NB4 (cell line): ENCODE results near the gene ATG4C.
"Not testable (repeated sequence)": the region's sequence is repeated elsewhere in the genome, so short reads cannot be mapped to it uniquely, and the experiment has no call there.

ENCODE experiments used
- DNase-seq: peaks from one replicate; pipeline ENCODE4 v3.0.0; 2010; ENCODE audit warnings: low read depth
- H3K4me3 ChIP-seq: one replicate; pipeline ENCODE4 v1.5.1; 2011; ENCODE audit warnings: mild to moderate bottlenecking, low read depth, low read length, moderate library complexity
- CTCF ChIP-seq: IDR thresholded peaks from one replicate; pipeline ENCODE4 v1.5.1; 2012; ENCODE audit warnings: low read depth, low read length
- MYC ChIP-seq: IDR thresholded peaks from 2 replicates; pipeline ENCODE4 v1.6.1; 2011; ENCODE audit warnings: low read depth, low read length
- POLR2A ChIP-seq: IDR thresholded peaks from 2 replicates; pipeline ENCODE4 v1.6.1; 2011; ENCODE audit warnings: mild to moderate bottlenecking; ENCODE audit not compliant: insufficient read length; ENCODE audit errors: extremely low read depth
- TF ChIP-seq, protein P1 (sequence below): IDR thresholded peaks from 2 replicates; pipeline ENCODE4 v1.6.1; 2011; ENCODE audit warnings: low read depth, low read length

The ATG4C gene, protein sequence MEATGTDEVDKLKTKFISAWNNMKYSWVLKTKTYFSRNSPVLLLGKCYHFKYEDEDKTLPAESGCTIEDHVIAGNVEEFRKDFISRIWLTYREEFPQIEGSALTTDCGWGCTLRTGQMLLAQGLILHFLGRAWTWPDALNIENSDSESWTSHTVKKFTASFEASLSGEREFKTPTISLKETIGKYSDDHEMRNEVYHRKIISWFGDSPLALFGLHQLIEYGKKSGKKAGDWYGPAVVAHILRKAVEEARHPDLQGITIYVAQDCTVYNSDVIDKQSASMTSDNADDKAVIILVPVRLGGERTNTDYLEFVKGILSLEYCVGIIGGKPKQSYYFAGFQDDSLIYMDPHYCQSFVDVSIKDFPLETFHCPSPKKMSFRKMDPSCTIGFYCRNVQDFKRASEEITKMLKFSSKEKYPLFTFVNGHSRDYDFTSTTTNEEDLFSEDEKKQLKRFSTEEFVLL

GRCh38 chr1:62783736-62784508, at the start of gene ATG4C:
Gene ATG4C, plus strand, starts transcription at chr1:62784132. Its CDS starts 19,655 bp downstream, at chr1:62803787.
- TF ChIP-seq, protein P1, sequence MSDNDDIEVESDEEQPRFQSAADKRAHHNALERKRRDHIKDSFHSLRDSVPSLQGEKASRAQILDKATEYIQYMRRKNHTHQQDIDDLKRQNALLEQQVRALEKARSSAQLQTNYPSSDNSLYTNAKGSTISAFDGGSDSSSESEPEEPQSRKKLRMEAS: peak; percentile 73
- TF ChIP-seq POLR2A (no peak), CTCF (no peak), MYC (peak; percentile 76; the same call in 1 of the 2 replicates)
- DNase-seq: peak; percentile 94
- H3K4me3 ChIP-seq: peak within 1 kb of the TSS; percentile 94

DNA sequence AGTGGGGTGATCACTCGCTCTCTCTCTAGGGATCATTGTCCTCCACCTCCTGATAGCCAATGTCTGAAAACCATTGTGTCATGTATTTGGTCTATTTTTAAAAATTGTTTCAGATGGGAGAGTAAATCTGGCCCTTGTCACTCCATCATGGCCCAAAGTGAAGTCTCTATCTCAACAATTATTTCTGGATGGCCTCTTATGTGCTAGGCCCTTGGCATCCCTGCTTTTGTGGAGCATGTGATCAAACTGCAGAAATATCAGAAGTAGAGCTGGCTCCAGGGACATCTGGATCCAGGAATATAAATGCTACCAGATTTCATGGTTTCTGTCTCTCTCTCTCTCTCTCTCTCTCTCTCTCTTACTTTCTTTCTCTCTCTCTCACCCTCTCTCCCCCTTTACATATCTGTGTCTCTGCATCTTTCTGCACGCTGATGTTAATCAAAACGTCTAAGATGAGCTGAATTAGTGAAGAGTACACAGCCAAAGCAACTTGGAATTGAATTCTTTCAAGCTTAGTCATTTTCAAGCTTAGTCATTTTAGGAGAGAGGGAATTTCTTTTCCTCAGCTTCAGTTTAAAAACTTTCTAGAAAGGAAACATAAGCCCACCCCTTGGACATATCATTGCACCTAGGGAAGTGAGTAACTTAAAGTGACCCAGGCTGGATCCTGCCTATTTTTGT, 48.3 kb upstream of the ATG4C start:
- H3K4me3 ChIP-seq: no peak overlapping the region
- DNase-seq: no peak
- TF ChIP-seq CTCF: no peak
- TF ChIP-seq POLR2A: no peak
- no peak for TF ChIP-seq MYC
- TF ChIP-seq, protein P1: no peak

DNA sequence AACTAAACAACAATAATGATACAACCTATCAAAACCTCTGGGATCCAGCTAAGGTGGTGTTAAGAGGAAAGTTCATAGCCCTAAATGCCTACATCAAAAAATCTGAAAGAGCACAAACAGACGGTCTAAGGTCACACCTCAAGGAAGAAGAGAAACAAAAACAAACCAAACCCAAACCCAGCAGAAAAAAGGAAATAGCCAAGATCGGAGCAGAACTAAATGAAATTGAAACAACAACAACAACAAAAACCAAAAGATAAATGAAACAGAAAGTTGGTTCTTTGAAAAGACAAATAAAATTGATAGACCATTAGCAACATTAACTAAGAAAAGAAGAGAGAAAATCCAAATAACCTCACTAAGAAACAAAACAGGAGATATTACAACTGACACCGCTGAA, 43.2 kb upstream of the ATG4C start:
- not testable (repeated sequence) for DNase-seq, H3K4me3 ChIP-seq

GRCh38 chr1:62744611-62745577, 39.0 kb upstream of the ATG4C start:
- no peak for DNase-seq
- TF ChIP-seq CTCF (no peak), POLR2A (no peak), MYC (no peak)
- TF ChIP-seq, protein P1: no peak
- no peak overlapping the region for H3K4me3 ChIP-seq

DNA sequence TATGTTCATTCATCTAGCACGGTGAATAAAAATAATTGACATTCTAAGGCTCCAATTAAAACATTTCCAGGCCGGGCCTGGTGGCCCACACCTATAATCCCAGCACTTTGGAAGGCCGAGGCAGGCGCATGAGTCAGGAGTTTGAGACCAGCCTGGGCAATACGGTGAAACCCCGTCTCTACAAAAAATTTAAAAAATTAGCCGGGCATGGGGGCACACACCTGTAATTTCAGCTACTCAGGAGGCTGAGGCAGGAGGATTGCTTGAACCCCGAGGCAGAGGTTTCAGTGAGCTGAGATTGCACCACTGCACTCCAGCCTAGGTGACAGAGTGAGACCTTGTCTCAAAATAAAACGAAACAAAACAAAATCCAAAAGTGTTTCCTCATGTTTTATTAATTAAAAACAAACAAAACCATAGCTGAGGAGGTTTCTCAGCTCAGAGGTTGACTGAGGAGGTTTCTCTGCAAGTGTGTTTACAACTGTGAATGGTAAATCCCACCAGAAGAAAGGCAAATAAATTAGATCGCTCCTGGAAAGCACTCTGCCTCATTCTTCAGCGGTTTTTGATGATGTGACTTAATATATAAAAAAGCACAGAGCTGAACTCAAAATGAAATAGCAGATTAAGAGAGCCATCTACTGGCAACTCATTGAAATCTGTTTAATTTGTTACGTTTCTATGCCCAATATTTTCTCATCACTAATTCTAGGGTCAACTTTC, 37.7 kb upstream of the ATG4C start:
- TF ChIP-seq CTCF (peak; percentile 14), POLR2A (no peak)
- H3K4me3 ChIP-seq: no peak overlapping the region
- peak; percentile 52 for DNase-seq
